Measurements from ENCODE around the gene HTR7.
A peak's percentile ranks its signal among the peaks of the same experiment; 100 is the strongest.

HTR7 gene

GRCh38 chr10:90800232-90800796 is 57.5 kb downstream of the HTR7 start:
- no peak for DNase-seq

- DNase-seq, result no peak
Measured at GRCh38 chr10:90799172-90799571, 58.7 kb downstream of the HTR7 start.

GRCh38 chr10:90798482-90798881 is 59.4 kb downstream of the HTR7 start:
- no peak for DNase-seq

GRCh38 chr10:90790422-90790821 is 67.4 kb downstream of the HTR7 start:
- DNase-seq, result no peak

- DNase-seq, result no peak
Measured at GRCh38 chr10:90788968-90789367, 68.9 kb downstream of the HTR7 start.

GRCh38 chr10:90788199-90788491 is 69.7 kb downstream of the HTR7 start:
- no peak for DNase-seq

GRCh38 chr10:90787393-90788198 is 70.2 kb downstream of the HTR7 start:
- peak; percentile 35 for DNase-seq

GRCh38 chr10:90785782-90786181 is 72.1 kb downstream of the HTR7 start:
- DNase-seq, result no peak

- DNase-seq, result no peak
Measured at GRCh38 chr10:90784771-90785170, 73.1 kb downstream of the HTR7 start.

GRCh38 chr10:90780488-90780887 is 77.4 kb downstream of the HTR7 start:
- DNase-seq, result no peak

- no peak for DNase-seq
Measured at GRCh38 chr10:90779548-90779947, 78.3 kb downstream of the HTR7 start.

GRCh38 chr10:90777621-90778020 is 80.2 kb downstream of the HTR7 start:
- DNase-seq, result no peak

- no peak for DNase-seq
Measured at GRCh38 chr10:90775351-90776028, 82.3 kb downstream of the HTR7 start.

- DNase-seq, result no peak
Measured at GRCh38 chr10:90769946-90770841, 87.6 kb downstream of the HTR7 start.

GRCh38 chr10:90751107-90751997 is 106.5 kb downstream of the HTR7 start:
- peak; percentile 49 for DNase-seq

- no peak for DNase-seq
Measured at GRCh38 chr10:90746829-90747228, 111.0 kb downstream of the HTR7 start.

- no peak for DNase-seq
Measured at GRCh38 chr10:90745565-90745964, 112.3 kb downstream of the HTR7 start.

GRCh38 chr10:90743291-90743690 is 114.5 kb downstream of the HTR7 start:
- no peak for DNase-seq

- DNase-seq, result no peak
Measured at GRCh38 chr10:90741926-90742565, 115.8 kb downstream of the HTR7 start.

GRCh38 chr10:90740265-90740664 is 117.6 kb downstream of the HTR7 start:
- no peak for DNase-seq

- no peak for DNase-seq
Measured at GRCh38 chr10:90738885-90739284, 119.0 kb downstream of the HTR7 start.

- DNase-seq, result no peak
Measured at GRCh38 chr10:90734415-90734814, 123.4 kb downstream of the HTR7 start.

All from NCI-H146 (cell line).